H1 (cell line): ENCODE measurements around the gene SMNDC1. TPM values are rescaled to one million over a fixed set of nuclear protein-coding genes. Genes with fewer than 3 reads are reported as not detected.

Source experiments
- CHD7 ChIP-seq: fragments of 300-600 bp; sonication (generic); IDR thresholded peaks from 2 replicates; pipeline ENCODE4 v1.7.1; 2012; ENCODE audit warnings: low read length, moderate library complexity, mild to moderate bottlenecking, inconsistent platforms; ENCODE audit not compliant: insufficient replicate concordance
- SIN3A ChIP-seq, 2 experiments: IDR thresholded peaks in 1 of 2; conservative IDR thresholded peaks in 1 of 2; 2 replicates each; pipeline ENCODE4 v1.6.1; 2011 to 2012; ENCODE audit warnings: low read length in 2 of 2, improper control_type of control experiment in 1 of 2, low read depth in 1 of 2, mild to moderate bottlenecking in 1 of 2
- polyA plus RNA-seq, 7 experiments: library from polyadenylated mRNA; depleted of rRNA in 3 of 7; stranded (reverse) in 5 of 7; unstranded in 2 of 7; fragments of >200 nt in 5 of 7; fragments of 200-250 nt in 2 of 7; gene quantifications; 1 replicate in 5 of 7; 2 replicates in 1 of 7; 4 replicates in 1 of 7; pipeline versions ENCODE4 v1.2.1 to v1.2.3, GENCODE V29; 2011 to 2013; ENCODE audit warnings: missing spikeins in 2 of 7, mixed read lengths in 2 of 7
- total RNA-seq: library from RNA; stranded (reverse); fragmentation: NEBNext Ultra II Directional; extraction: Animal tissue kit (Norgen Biotek cat#: 25700); gene quantifications from 2 replicates; pipeline ENCODE4 v1.2.1, GENCODE V29; 2021

Gene SMNDC1
- total and polyA plus RNA-seq, 2 of the 8 experiments (the other 6 are each of a cell fraction or from before 2014, with no cell fraction given): 8.1 to 48.6 TPM

GRCh38 chr10:110352930-110353243 is 48.2 kb upstream of the SMNDC1 start (continued):
- no peak for TF ChIP-seq SIN3A (conservative IDR thresholded peaks at IDR 0.05 in 1 of 2, IDR thresholded peaks at IDR 0.05 in 1 of 2; ENCODE audit: low read depth in 1 of 2, low read length in 2 of 2)
- TF ChIP-seq CHD7: no peak
